ENCODE measurements around the gene KRT13.

Gene KRT13

GRCh38 chr17:41537614-41537954 lies 32.2 kb upstream of the KRT13 start:
- DNase-seq (ENCODE audit: low read depth), result no peak

GRCh38 chr17:41536741-41537613 lies 31.6 kb upstream of the KRT13 start:
- DNase-seq (ENCODE audit: low read depth), result no peak

- no peak for DNase-seq (ENCODE audit: low read depth)
Observed at GRCh38 chr17:41535764-41536481, 30.5 kb upstream of the KRT13 start.

DNA sequence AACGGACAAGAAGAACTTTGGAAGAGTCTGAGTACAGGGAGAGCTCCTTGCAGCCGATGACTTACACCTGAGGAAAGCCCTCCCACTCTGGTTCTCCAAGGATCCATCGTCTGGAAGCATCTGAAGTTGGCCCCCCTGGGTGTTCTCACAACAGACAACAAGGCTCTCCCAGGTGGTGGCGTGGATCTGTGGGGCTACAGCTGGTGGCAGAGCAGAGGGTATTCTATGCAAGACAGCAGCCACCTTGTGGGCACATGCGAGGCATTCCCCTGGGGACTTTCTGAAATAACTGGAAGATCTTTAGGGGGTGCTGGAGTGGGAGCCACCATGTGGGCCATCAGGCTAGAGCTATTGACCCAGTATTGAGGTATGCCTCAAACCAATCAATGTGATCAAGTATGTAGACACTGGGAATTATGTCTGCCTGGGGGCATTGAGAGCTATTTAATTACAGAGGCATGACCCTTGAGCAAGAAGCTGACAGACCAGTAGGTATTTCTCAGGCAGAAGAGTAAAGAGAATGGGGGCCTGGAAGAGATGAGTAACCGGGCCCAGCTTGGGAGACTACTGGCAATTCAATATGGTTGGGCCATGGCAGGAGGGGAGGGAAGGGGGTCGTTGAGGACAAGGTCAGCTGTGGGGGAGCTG lies 29.6 kb upstream of the KRT13 start:
- no peak for DNase-seq (ENCODE audit: low read depth)

- no peak for DNase-seq (ENCODE audit: low read depth)
Observed at GRCh38 chr17:41533613-41534012, 28.2 kb upstream of the KRT13 start.

DNA sequence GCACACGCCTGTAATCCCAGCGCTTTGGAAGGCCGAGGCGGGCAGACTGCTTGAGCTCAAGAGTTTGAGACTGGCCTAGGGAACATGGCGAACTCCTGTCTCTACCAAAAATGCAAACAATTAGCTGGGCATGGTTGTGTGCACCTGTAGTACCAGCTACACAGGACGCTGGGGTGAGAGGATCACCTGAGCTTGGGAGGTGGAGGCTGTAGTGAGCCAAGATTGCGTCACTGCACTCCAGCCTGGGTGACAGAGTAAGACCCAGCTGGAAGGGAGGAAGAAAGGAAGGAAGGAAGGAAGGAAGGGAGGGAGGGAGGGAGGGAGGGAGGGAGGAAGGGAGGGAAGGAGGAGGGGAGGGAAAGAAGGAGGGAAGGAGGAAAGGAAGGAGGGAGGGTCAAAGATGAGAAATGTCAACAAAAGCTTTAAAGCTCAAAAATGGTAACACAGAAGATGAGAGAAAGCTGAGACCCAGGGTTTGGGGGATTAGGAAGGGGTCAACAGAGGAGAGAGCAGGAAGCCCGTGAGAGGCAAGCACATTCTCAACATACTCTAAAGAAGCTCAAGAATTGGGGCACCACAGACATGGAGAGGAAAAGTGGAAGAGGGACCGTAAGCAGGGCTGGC lies 27.6 kb upstream of the KRT13 start:
- DNase-seq (ENCODE audit: low read depth), result no peak

DNA sequence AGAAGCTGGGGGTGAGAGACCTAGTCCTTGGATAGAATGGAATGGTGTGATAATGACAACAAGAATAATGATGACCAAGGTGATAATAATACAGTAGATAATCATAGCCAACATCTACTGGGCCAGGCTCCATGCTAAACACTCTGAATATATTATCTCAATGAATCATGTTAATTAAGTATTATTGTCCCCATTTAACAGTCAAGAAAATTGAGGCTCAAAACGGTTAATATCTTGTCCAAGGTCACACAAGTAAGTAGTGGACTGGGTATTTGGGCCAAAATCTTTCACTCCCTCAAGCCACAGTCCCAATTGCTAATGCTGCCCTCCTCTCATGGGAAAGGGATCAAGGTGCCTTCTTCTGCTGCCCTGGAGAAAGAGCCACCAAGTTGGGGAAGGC lies 26.6 kb upstream of the KRT13 start:
- DNase-seq (ENCODE audit: low read depth), result no peak

GRCh38 chr17:41530062-41531048 lies 24.9 kb upstream of the KRT13 start:
- no peak for DNase-seq (ENCODE audit: low read depth)

GRCh38 chr17:41529491-41529915 lies 24.1 kb upstream of the KRT13 start:
- DNase-seq (ENCODE audit: low read depth), result no peak

GRCh38 chr17:41528959-41529353 lies 23.5 kb upstream of the KRT13 start:
- DNase-seq (ENCODE audit: low read depth), result no peak

GRCh38 chr17:41527063-41528023 lies 21.9 kb upstream of the KRT13 start:
- DNase-seq (ENCODE audit: low read depth), result no peak

DNA sequence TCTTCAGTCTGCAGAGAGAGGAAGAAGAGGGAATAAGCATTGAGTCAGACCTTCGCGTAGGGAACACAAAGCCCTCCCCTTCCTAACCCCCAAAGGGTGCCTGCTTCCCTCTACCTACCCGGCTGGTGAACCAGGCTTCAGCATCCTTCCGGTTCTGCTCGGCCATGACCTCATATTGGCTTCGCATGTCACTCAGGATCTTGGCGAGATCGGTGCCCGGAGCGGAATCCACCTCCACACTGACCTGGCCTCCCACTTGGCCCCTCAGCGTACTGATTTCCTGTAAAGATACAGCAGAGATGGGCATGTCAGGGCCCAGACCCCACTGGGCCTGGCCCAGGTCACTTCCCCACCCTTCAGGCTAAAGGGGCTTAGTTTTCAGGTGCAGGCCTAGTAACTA lies 18.8 kb upstream of the KRT13 start:
- no peak for DNase-seq (ENCODE audit: low read depth)

DNA sequence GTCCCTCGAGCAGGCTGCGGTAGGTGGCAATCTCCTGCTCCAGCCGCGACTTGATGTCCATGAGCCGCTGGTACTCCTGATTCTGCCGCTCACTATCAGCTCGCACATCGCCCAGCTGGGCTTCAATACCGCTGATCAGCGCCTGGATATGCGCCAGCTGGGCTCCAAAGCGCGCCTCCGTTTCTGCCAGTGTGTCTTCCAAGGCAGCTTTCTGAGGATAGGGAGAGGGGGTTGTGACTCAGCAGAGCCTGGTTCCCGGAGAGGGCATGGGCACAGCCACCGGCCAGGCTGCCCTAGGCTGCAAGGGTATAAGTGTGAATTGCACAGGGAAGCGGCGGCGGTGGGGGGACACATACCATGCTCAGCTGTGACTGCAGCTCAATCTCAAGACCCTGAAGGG lies 18.4 kb upstream of the KRT13 start:
- no peak for DNase-seq (ENCODE audit: low read depth)

DNA sequence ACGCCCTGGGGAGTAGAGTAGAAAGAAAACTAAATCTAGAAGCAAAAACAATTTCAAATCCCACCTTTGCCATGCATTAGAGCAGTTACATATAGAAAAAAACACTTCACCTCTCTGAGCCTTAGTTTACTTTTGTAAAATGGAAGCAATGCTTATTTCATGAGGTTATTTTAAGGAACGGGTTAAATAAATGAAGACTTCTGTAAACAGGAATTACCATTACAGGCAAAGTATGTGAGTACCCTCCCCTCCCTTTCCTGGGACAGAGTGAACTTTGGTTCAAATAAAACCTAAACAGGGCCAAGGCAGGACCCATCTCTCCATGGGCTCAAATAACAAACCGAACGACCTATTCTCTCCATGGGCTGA lies 17.8 kb upstream of the KRT13 start:
- DNase-seq (ENCODE audit: low read depth), result no peak

DNA sequence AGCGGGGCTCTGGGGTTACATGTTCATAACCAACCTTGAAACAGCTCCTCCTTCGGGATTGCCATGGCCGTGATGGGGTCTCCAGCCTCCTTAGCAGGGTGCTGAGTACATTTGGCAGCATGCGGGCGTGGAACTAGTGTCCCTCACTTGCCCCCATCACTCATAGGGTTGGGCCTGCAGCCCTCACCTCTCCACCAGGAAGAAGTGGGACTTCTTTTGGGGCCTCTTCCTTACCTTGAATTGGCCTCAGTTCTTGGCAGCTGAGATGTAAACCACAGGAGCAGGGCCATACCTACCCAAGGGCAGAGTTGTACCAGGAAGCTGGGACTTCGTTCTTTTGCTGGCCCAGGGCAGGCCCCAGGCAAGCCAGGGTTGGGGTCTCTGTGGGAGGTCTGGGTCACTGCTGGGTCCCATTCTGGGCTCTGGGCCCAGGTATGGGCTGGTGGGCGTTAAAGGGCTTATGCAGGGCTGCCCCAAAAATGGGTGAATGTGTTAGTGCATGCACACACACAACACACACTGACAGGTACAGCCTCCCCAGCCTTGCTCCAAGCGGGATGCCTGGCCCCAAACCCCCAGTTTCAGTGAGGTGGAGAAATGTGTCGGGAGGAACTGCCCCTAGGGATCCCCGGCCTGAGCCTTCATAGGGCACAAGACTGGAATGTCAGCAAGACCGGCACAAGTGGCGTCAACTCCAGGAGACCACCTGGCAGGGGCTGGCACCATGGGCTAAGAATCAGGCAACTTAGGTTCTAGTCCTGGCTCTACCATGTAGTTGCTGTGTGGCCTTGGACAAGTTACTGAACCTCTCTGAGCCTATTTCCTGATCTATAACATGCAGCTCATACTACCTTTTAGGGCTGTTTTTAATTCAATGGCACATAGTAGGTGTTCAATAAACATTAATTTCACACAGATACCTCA lies 17.2 kb upstream of the KRT13 start:
- no peak for DNase-seq (ENCODE audit: low read depth)

DNA sequence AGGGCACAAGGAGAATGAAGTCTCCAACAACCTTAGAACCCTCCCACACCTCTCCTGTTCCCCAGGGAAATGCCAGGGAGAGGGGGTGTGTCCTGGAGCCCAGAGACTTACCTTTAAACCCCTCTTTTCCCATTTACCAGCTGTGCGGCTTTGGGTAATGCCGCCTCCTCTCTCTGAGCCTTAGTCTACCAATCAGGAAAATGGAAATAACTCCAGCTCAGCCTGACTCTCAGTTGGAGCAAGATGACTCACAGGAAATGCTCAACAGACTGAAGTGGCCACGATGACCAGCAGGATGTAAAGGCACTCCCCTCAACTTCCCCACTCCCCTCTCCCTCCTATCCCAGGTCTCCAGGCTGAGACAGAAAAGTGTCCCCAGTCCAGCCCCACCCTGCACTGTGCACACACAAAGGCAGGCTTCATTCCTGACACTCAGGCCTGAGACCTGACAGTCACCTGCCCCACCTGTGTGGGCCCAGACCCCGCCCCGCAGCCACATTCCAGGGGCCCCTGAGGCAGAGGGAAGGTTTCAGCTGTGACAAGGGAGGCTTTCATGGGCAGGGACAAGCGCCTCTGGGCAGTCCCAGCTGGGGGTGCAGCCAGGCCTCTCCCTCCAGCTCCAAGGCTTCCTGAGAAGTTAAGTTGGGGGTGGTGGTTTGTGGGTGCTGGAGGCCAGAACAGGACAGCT lies 16.3 kb upstream of the KRT13 start:
- DNase-seq (ENCODE audit: low read depth), result no peak

DNA sequence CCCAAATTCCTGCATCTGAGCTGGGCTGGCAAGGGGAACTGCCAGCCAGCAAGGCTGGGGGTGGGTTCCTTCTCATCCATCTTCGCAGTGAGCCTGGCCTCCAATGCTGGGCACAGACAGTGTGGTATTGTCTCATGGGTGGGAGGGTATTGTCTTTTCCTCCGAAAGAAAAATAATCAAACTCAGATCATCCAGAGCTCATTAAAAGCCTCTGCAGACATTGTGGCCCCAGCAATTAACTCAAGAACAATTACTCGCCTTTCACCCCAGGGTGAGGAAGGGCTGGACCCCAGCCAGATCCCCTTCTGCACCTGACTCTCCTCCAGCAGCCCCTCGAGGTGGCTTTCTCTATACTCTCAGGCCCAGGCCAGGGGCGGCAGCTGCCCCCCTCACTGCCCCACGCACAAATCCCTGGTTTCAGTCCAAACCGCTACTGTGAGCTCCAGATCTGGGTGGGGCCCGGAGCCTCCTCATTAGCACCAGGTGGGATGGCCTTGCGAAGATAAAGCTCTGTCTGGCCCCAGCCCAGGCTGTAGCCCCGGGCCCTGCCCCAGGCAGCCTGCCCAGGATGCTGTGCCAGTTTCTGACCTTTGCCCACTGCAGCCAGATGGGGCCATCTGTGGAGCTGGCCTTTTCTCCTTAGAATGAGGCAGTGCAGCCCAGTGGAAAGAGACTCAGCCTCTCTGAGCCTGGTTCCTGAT lies 15.6 kb upstream of the KRT13 start:
- DNase-seq (ENCODE audit: low read depth), result no peak
